ENCODE data around the gene RTRAF.

Gene RTRAF

GRCh38 chr14:52059649-52060048 lies 70.3 kb downstream of the RTRAF start:
- H3K27ac ChIP-seq (ENCODE audit: low read length), result peak overlapping the region; percentile 11
- H3K4me3 ChIP-seq (ENCODE audit: low read length in 2 of 2), result no peak overlapping the region
- H3K9me3 ChIP-seq (ENCODE audit: control insufficient read depth in 2 of 2, low read length in 2 of 2), result no peaks in the 10 kb centered on the region
- no peak overlapping the region for H3K9ac ChIP-seq (ENCODE audit: low read length in 2 of 2)
- H3K27me3 ChIP-seq (ENCODE audit: control insufficient read depth in 1 of 2, insufficient read depth in 2 of 2, low read length in 2 of 2), result no peaks in the 10 kb centered on the region
- H3K36me3 ChIP-seq (ENCODE audit: control insufficient read depth in 2 of 2, insufficient read depth in 2 of 2, low read length in 2 of 2), result peaks cover 0 to 11% of the 10 kb centered on the region in 2 donors
- H3K4me1 ChIP-seq (ENCODE audit: control insufficient read depth, insufficient read depth, low read length), result peaks cover 59% of the 10 kb centered on the region

DNA sequence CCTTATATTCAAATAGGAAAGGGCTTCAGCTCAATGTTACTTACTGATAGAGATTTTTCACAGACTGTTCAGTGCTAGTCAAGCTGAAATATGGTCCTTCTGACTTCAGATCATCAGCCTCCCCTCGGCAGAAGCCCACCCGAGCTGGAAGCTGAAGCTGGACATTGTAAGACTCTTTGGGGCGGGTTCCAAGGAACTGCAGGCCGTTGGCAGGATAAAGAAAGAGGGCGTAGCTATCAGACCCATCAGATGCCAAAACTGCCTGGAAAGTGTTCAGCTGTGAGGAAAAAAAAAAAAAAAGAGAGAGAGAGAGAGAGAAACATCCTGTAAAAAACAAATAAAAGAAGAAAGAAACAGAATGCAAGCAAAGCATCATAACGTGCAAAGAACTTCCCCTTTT lies 70.7 kb downstream of the RTRAF start:
- H3K4me3 ChIP-seq (ENCODE audit: low read length in 2 of 2), result peak overlapping the region in 1 of 2 donors; percentile 16
- H3K4me1 ChIP-seq (ENCODE audit: control insufficient read depth, insufficient read depth, low read length), result peaks cover 58% of the 10 kb centered on the region
- H3K27ac ChIP-seq (ENCODE audit: low read length), result peak overlapping the region; percentile 11
- H3K36me3 ChIP-seq (ENCODE audit: control insufficient read depth in 2 of 2, insufficient read depth in 2 of 2, low read length in 2 of 2), result peaks cover 0 to 11% of the 10 kb centered on the region in 2 donors
- H3K9me3 ChIP-seq (ENCODE audit: control insufficient read depth in 2 of 2, low read length in 2 of 2), result no peaks in the 10 kb centered on the region
- no peaks in the 10 kb centered on the region for H3K27me3 ChIP-seq (ENCODE audit: control insufficient read depth in 1 of 2, insufficient read depth in 2 of 2, low read length in 2 of 2)
- H3K9ac ChIP-seq (ENCODE audit: low read length in 2 of 2), result no peak overlapping the region
